HG03342 (cell line): ENCODE data around the gene OSBPL10.

Experiments used
- ATAC-seq: cut with Tn5 transposase; IDR thresholded peaks from one replicate; pipeline ENCODE4 v1.9.1; 2021; ENCODE audit warnings: mild to moderate bottlenecking, moderate library complexity; ENCODE audit not compliant: unreplicated experiment

The OSBPL10 gene

DNA sequence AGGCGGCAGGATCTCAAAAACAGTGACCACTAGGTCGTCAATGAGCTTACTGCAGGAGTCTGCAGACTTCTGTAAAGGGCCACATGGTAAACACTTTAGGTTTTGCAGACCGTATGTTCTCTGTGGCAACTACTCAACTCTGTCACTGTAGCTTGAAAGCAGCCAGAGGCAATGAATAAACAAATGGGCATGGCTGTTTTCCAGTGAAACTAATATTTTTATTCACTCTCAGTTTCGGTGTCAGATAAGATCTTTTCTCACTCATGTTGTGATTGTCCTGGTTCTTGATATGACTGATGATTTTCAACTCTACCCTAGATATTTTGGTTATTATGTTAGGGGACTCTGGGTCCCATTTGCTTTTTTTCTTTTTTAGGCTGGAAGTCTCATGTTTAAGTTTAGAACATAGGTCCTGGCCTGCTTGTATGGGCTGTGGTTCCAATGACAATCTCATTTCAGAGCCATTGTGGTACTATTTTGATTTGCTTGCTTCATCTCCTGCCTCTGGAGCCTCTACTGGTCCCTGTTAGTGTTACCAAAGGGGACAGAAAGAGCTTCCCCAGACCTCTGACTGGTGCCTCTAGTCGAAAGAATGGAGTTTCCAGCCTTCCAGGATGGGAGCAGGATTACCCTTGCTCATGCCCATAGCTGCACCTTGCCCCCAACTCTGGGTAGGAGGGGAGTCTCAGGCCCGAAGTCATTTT is 226.3 kb downstream of the OSBPL10 start:
- ATAC-seq = peak; percentile 88

DNA sequence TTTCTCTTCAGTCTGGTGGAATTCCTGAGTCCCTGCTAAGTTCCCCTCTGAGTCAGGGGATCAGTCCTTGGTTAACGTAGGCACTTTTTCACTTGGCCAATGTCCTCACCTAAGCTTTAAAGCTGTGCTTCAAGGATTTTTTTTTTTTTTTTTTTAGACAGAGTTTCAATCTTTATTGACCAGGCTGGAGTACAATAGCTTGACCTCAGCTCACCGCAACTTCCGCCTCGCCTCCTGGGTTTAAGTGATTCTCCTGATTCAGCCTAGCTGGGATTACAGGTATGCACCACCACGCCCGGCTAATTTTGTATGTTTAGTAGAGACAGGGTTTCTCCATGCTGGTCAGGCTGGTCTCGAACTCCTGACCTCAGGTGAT is 228.0 kb downstream of the OSBPL10 start:
- ATAC-seq = no peak

DNA sequence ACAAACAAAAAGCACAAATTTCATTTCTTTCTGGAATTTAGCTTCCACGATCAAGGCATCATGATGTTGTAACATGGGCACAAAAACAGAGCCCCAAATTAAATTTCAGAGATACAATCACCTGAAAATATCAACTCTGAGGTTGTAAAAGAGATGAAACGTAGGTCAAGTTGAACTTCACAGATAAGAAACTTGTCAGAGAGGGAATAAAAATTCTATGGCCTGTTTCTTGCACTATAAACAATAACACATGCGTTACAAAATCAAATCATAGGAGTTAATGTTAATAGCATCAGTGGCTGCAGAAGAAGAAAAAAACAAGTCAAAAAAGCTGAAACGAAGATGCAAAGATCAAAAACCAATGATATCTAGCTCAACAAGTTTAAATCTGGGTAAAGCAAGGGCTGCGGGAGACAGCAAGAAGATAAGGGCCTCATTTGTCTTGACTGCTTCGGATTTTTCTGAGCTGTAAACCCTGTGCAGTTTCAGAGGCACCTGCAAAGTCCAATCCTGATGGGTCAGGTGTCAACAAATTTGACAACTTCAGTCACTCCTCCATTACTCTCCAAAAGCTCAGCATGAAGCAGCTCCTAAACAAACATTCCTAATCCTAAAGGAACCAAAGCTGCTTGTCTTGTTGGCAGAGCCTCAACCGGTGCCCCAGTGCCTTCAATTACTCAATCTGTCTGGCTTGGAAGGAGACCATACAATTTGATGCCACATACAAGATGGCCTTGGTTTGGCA is 228.6 kb downstream of the OSBPL10 start:
- no peak for ATAC-seq

DNA sequence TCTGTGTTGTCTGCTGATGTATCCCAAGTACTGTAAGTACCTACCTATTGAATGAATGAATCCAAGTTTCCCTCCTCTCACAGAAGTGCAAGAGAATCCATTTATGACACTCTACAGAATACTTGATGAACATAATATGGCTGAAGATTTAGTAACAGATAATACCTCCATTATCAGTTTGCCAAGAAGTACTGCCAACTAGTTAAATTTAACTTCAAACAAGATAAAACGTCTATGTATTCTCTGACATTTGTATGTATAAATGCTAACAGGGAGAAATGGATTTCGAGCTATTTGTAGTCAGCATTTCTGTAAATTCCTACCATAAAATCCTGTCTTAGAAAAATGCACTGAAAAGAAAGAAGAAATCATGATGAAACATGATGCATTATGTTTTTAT is 230.7 kb downstream of the OSBPL10 start:
- no peak for ATAC-seq

DNA sequence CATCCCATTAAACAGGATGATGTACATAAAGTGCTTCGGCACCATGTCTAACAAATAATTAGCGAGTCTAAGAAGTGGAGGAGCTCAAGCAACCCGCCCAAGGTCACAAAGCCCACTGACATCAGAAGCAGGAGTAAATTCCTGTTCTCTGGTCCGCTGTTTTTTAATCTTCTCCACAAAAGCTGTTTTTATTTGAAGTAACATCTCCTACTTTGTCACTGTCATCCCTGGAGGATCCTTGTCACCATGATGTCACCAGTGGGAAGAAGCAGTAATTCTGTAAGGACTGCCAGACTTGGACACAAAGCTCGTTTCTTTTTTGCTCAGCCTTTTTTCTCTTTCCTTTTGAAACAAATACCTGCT is 232.1 kb downstream of the OSBPL10 start:
- no peak for ATAC-seq

DNA sequence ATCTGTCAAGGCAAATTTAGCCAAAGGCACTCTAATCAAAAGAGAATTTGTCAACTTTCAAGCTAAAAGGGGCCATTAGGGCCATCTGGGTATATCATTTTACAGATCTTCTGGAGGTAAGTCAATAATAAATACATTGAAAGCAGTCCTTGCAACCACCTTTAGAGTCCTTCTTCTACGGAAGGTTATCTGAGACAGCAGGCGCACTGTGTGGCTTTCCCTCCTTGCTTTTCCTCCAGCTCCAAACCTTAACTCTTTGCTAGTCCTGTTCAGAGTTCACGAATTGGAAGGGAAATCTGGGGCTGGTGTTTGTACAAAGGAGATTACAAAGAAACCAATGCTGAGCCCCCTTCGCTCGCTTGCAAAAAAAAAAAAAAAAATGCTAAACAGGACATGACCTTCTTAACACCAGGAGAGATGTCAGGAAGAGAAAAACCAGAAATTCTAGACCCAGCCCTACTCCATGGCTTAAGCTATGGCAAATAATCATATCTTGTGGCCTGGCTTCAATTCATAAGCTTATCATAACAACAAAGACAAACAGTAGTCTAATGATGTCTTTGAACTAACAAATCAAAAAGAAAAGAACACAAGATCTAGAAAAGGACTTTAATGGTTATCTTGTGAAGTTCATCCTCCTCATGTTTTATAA is 232.7 kb downstream of the OSBPL10 start:
- ATAC-seq = no peak

DNA sequence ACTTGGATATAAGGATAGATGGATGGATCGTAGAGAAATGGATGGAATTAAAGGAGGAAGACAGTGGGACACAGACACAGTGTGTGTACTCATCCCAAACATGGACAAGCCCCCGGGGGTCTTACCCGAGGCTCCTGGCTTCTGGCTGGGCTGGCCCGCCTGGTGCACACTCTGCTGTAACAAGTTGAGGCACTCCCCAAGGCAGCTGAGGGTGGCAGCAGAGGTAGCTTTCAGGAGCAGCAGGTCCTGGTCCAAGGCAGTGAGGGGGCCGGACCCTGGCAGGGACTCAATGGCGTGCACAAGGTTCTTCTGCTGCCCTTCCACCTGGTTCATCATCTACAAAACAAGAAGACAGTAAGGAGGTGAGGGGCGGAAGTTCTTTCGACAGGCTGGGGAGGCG is 233.3 kb downstream of the OSBPL10 start:
- ATAC-seq = no peak

DNA sequence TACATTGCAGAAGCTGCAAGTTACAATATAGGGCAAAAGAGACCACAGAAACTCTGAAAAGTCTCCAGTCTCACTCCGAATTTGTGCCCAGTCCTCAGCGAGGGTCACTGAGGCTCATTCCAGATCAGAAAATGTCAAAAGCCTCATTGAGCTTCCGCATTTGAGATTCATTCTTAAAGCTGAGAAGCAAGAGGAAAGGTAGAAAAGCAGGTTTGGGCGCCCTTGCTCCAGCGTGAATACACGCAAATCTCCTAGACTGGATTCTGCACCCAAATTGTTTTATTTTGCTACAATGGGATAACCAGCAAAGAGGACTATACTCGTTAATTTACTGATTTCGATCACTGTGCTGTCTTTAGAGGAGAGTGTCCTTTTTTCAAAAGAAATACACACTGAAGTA is 236.1 kb downstream of the OSBPL10 start:
- ATAC-seq = no peak

DNA sequence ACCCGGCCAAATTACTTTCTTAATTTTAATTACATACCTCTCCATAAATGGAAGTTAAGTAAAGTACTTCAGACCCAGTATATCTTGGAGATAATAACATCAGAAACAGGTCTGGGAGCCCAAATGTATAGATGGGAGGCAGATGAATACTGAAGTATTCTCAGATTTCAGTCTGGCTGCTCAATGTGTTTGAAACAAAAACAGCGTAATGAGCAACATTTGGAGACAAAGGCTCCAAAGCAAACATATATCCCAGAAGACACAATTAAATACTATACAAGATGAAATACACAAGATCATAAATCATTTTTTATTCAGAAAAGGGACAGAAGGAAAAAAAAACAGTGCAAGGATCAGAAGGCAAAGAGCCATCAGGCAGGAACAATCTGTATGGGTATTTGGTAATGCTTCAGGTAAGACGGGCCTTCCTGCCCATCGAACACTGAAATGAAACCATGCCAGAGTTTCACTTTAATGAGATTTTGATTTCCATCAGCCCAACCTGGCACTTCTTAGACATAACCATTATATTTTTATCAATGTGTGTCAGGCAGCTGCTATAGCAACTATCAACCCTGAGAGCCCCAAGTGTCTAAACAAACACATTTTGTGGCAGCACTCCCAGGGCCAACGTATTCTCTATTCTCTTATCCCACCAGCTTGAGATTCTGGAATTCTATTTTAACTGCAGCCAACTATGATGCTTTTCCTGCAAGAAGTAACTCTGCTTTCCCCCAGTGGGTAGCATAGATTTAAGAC is 237.6 kb downstream of the OSBPL10 start:
- no peak for ATAC-seq

DNA sequence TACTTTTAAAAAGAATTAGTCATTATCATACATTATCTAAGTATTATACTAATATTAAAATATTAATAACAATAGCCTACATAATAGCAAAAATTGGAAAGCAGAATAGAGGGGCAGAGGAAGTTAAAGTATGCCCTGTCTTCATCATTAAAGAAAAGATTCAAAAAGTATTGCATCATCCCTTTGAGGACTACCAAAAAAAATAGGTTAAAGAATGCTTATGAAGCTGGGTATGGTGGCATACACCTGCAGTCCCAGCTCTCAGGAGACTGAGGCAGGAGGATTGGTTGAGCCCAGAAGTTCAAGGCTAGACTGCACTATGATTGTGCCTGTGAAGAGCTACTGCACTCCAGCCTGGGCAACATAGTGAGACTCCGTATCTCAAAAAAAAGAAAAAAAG is 240.7 kb downstream of the OSBPL10 start:
- no peak for ATAC-seq

DNA sequence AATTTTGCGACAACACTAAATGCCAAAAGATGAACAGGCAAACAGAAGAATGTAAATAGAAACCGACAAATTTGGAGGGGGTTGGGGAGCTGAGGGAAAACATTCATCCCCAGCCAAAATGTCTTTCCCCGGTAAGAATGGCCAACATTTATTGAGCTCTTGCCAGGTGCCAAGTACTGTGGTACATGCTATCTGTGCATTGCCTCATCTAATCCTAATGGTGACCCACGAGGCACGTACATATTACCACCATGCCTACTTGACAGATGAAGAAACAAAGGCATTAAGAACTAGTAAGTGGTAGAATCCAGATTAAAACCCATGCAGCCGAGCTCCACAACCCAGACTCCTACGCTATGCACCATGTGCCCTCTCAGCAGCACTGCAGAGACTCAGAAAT is 242.7 kb downstream of the OSBPL10 start:
- ATAC-seq = no peak

DNA sequence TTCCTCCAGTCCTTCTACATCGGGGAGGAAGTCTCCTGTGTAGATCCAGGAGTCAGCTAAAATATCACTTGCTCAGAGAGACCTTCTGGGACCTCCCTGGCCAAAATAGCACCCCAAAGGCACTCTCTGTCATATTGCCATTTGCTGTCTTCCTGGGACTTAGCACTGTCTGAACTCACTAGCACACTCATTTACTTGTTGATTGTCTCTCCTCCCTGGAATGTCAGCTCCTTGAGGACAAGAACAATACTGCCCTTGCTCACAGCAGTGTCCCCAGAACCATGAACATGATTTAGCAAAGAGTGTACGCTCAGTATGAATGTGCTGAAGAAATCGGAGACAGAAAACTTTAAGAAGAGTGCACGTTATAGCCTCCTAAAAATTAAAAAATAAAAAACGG is 245.4 kb downstream of the OSBPL10 start:
- no peak for ATAC-seq

DNA sequence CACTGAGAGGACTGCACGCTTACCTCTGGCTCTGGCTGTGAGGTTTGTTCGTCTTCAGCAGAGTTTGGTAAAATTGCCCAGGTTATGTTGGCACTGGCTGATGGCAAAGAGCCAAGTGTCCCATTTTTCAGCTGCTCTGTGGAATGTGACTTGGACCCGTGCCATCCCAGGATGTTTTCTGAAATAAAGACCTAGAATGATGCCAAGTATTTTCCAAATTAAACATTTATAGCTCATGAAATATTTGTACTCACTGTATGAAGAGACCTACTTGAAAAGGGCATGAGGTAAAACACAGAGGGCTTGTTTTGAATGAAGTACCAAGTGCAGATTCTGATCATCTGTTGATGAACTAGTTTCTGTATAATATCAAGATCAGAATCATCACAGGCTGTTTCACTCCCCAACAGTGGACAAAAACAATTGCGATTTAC is 247.8 kb downstream of the OSBPL10 start:
- ATAC-seq = no peak

DNA sequence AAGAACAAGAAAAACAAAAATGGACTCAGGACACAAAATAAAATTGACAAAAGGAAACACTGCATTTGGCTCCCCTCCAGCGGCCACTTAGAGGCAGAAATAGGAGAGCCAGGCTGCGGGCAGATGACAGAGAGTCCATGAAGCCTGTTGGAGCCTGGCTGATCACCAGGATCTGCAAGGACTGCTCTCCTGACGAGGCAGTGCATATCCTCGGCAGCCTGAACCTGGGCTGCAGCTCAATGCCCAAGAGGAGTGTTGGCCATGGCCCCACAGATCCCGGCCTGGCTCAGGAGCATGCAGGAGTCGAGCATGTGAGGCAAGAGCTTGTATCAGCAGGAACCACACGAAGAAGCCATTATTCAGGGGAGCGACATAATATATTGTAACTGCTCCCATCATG is 248.5 kb downstream of the OSBPL10 start:
- ATAC-seq = no peak

DNA sequence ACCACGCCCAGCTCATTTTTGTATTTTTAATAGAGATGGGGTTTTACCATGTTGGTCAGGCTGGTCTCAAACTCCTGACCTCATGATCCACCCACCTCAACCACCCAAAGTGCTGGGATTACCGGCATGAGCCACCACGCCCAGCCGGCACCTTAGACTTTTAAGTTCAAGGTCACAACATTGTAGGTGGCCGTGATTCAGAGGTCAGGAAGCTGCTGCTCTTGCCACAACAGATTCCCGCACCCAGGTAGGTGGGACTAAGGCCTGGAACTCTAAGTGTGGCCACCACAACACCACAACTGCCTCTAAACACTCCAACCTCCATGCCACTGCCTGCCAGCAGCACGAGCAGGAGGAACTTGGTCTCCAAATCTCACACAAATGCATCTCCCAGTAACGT is 251.5 kb downstream of the OSBPL10 start:
- no peak for ATAC-seq

DNA sequence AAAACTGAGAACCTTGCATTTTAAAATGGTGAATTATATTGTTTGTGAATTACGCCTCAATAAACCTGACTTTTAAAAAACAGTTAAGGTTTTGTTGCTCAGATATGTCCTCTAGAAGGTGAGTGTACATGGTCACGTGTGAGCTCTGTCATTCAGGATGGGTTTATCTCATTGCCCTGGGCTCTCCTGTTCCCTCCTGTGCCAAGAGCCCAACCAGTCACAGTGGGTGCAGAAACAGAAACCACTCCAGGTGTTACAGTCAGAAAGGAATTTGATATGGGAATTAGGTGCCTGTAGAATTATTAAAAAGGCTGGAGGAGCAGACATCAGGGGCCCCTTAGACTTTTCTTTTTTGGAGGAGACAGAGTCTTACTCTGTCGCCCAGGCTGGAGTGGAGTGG is 252.0 kb downstream of the OSBPL10 start:
- no peak for ATAC-seq

DNA sequence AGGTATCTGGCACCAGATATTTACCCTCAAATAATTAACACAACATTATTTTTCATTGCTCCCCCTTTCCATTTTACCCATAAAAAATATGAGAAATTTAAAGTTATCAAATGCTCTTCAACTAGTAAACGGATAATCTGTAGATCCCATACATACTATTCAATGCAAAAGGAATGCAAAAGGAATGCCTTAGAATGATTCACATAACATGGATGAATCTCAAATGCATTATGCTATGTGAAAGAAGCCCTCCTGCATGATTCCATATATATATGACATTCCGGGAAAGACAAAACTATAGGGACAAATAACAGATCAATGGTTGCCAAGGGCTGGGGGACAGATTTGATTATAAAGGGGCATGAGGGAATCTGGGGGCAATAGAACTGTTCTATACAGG is 252.7 kb downstream of the OSBPL10 start:
- ATAC-seq = no peak

DNA sequence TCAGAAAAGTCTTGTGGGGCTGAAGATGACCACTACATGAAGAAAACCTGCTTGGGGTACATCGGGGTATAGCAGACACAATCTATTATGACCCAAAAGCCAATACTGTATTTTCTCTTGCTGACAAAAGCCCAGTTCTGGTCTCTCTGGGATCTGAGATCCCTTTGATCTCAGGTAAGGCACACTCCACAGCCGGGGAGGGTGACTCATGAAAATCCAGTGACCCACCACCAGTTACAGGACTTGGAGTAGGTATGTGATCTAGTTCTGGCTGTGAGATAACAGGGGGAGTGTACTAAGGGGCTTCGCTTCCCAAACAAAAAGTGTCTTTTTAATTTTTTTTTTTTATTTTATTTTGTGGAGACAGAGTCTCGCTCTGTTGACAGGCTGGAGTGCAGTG is 255.1 kb downstream of the OSBPL10 start:
- no peak for ATAC-seq

DNA sequence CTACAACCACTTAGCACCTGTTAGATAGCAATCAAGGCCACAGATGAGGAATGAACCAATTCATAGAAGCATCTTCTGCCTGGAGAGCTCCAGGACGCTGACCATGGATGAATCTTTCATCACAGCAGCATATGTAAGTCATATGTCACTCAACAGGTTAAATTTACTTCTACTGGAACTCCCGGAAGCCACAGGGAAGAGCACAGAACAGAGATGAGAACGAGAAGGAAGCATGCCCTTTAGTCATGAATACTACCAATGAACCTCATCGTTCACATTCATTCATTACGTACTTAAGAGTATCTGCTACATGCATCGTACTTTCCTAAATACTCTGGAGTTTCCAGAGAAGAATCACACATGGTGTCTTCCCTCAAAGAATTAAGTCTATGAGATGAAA is 255.5 kb downstream of the OSBPL10 start:
- ATAC-seq = no peak

DNA sequence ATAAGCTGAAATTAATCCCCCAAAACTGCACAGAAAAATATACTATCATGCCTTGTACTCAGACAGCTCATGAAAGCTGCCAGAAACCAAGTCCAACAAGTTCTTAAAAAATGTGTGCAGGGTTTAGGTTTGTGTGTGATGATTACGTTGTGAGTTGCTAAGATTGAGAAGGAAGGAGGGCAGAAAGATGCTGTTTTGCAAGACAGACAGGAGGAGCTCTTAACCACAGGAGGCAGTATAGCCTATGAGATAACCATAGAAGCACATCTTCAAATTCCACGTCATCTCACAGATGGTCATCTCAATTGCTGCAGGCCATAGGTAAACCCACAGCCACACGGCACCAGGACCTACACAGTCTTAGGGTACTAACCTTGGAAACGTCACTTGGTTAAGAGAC is 256.4 kb downstream of the OSBPL10 start:
- ATAC-seq = no peak

DNA sequence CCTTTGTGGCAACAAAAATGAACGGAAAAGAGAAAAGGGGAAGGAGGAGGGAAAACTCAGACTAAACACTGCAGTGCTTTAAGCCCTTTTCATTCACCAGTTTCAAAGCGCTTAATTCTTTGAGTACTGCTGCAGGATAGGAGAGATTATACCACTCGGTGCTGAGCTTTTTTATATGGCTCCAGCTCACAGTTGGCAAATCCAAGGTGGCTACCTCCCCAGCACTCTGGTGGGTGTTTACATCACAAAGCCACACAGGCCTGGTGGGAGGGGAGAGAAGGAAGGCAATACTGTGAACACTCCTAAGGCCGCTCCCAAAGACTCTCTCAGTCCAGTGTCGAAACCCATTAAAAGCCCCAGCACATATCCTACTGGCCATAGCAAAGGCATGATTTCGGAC is 256.9 kb downstream of the OSBPL10 start:
- ATAC-seq = no peak

DNA sequence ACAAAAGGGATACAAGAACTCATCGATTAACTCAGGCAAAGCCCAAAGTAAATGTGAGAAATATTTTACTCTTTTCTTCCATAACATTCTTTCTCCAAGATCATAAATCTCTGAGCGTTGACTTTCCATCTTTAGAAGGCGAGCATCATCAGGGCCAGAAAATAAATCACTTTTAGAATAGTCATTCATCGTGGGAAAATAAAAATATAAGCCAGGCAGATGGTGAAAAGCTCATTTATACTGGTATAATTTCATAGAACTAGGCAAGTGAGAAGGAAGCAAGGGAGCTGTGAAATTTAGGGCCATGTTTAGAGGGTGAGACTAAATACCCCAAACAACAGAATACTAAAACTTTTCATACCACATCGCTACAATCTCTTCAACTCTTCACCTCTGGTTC is 257.4 kb downstream of the OSBPL10 start:
- ATAC-seq = no peak
